Spleen (tissue), 11 donors: Measurements from ENCODE around the gene SNCAIP. TPM values are rescaled to one million over a fixed set of nuclear protein-coding genes. Genes with fewer than 3 reads are reported as not detected.

ENCODE experiments used
- DNase-seq: peaks from one replicate; pipeline ENCODE4 v3.0.0-alpha.2; 2020
- H3K27ac ChIP-seq, 8 donors: fragments of 200-600 bp; sonication (generic) in 7 of 8; 1 replicate in 4 of 8; 2 replicates in 4 of 8; pipeline versions ENCODE4 v1.5.0 to v1.8.0; 2016 to 2021; ENCODE audit warnings: inconsistent platforms in 4 of 8, mild to moderate bottlenecking in 4 of 8, moderate library complexity in 1 of 8
- H3K27me3 ChIP-seq, 7 donors: fragments of 200-600 bp; sonication (generic) in 6 of 7; replicated peaks in 1 of 7; 1 replicate in 4 of 7; 2 replicates in 3 of 7; pipeline versions ENCODE4 v1.5.0 to v1.8.0; 2016 to 2021; ENCODE audit warnings: inconsistent platforms in 3 of 7, mild to moderate bottlenecking in 1 of 7
- H3K36me3 ChIP-seq, 6 donors: fragments of 200-600 bp; sonication (generic) in 5 of 6; 1 replicate in 4 of 6; 2 replicates in 2 of 6; pipeline versions ENCODE4 v1.5.0 to v1.8.0; 2016 to 2021; ENCODE audit warnings: inconsistent platforms in 2 of 6
- H3K4me1 ChIP-seq, 6 donors: fragments of 200-600 bp; sonication (generic) in 5 of 6; 1 replicate in 3 of 6; 2 replicates in 3 of 6; pipeline versions ENCODE4 v1.5.0 to v1.8.0; 2016 to 2021; ENCODE audit warnings: inconsistent platforms in 3 of 6
- H3K4me3 ChIP-seq, 8 donors: fragments of 200-600 bp; sonication (generic) in 7 of 8; 1 replicate in 4 of 8; 2 replicates in 4 of 8; pipeline versions ENCODE4 v1.5.0 to v1.8.0; 2016 to 2021; ENCODE audit warnings: inconsistent platforms in 4 of 8, mild to moderate bottlenecking in 4 of 8, moderate library complexity in 2 of 8
- H3K9me3 ChIP-seq, 8 donors: fragments of 200-600 bp; sonication (generic) in 7 of 8; 1 replicate in 4 of 8; 2 replicates in 4 of 8; pipeline versions ENCODE4 v1.5.0 to v1.8.0; 2016 to 2021; ENCODE audit warnings: inconsistent platforms in 4 of 8
- POLR2A ChIP-seq, 3 donors: fragments of 450-650 bp; IDR thresholded peaks; one replicate each; pipeline ENCODE4 v1.5.1; 2017; ENCODE audit warnings: antibody characterized with exemption in 3 of 3, mild to moderate bottlenecking in 1 of 3
- POLR2AphosphoS5 ChIP-seq, 3 donors: sonication (generic); formaldehyde crosslinking; IDR thresholded peaks; one replicate each; pipeline ENCODE4 v1.5.1; 2017; ENCODE audit warnings: antibody characterized with exemption in 3 of 3
- WGBS, 5 donors: extraction: QIAGEN DNeasy Blood & Tissue Kit in 3 of 5; methylation state at CpG; one replicate each; pipeline versions ENCODE4 v1.1.5 to v1.1.7; 2013 to 2018; 5-methylcytosine and 5-hydroxymethylcytosine counted together
- intact Hi-C: fragments of 100-400 bp; cut with DNase I; formaldehyde crosslinking; loops from one replicate; pipeline ENCODE4 v1.15.0; 2023; ENCODE audit warnings: low total_unique reads
- polyA plus RNA-seq, 3 donors: library from polyadenylated mRNA; stranded (reverse); fragments of 200-250 nt; gene quantifications; one replicate each; pipeline ENCODE4 v1.2.1, GENCODE V29; 2013
- total RNA-seq, 7 donors: library from RNA; depleted of rRNA in 3 of 7; stranded (reverse); fragments of >200 nt in 3 of 7; fragmentation: NEBNext Ultra II Directional in 4 of 7; extraction: Animal tissue kit (Norgen Biotek cat#: 25700) in 4 of 7; gene quantifications; one replicate each; pipeline versions ENCODE4 v1.1.0 to v1.2.1, GENCODE V29; 2016 to 2021
- TF ChIP-seq, protein P1 (sequence below), 11 experiments: fragments of 200-600 bp in 7 of 11; fragments of 450-650 bp in 4 of 11; sonication (generic) in 4 of 11; IDR thresholded peaks in 8 of 11; conservative IDR thresholded peaks in 3 of 11; 1 replicate in 7 of 11; 2 replicates in 4 of 11; pipeline versions ENCODE4 v1.4.0 to v1.8.0; 2016 to 2021; ENCODE audit warnings: antibody characterized with exemption in 11 of 11, inconsistent platforms in 4 of 11, mild to moderate bottlenecking in 1 of 11
- donor health status: healthy with polysubstance abuse.
- donor health status: DM: no; HTN: no; CAD: no; lungs with moderate emphysema.
- donor health status: DM: no; HTN: no; CAD: no.
- donor health status: Bipolar disorder and iron deficiency.
- donor health status: healthy.
- donor health status: DM: no; HTN: no; CAD: no.
- donor health status: DM: yes; HTN: yes; CAD: no.

Gene SNCAIP
- total and polyA plus RNA-seq, 10 donors: 5.4 to 51.3 (median 17.8) TPM

GRCh38 chr5:122470365-122470764 is 158.3 kb downstream of the SNCAIP start:
- H3K4me1 ChIP-seq: no peaks in the 10 kb centered on the region
- WGBS, 5 donors: 51 to 74% (median 59%) methylated on average over 2 of the region's 2 CpGs
- no peak overlapping the region for H3K4me3 ChIP-seq
- TF ChIP-seq POLR2AphosphoS5 (IDR thresholded peaks at IDR 0.05) (no peak), POLR2A (IDR thresholded peaks at IDR 0.05) (no peak)
- TF ChIP-seq, protein P1, sequence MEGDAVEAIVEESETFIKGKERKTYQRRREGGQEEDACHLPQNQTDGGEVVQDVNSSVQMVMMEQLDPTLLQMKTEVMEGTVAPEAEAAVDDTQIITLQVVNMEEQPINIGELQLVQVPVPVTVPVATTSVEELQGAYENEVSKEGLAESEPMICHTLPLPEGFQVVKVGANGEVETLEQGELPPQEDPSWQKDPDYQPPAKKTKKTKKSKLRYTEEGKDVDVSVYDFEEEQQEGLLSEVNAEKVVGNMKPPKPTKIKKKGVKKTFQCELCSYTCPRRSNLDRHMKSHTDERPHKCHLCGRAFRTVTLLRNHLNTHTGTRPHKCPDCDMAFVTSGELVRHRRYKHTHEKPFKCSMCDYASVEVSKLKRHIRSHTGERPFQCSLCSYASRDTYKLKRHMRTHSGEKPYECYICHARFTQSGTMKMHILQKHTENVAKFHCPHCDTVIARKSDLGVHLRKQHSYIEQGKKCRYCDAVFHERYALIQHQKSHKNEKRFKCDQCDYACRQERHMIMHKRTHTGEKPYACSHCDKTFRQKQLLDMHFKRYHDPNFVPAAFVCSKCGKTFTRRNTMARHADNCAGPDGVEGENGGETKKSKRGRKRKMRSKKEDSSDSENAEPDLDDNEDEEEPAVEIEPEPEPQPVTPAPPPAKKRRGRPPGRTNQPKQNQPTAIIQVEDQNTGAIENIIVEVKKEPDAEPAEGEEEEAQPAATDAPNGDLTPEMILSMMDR (IDR thresholded peaks at IDR 0.05 in 8 of 11, conservative IDR thresholded peaks at IDR 0.05 in 3 of 11): no peak
- no peak for DNase-seq
- no peaks in the 10 kb centered on the region for H3K36me3 ChIP-seq
- intact Hi-C loops: no loop called here
- H3K9me3 ChIP-seq: no peaks in the 10 kb centered on the region
- H3K27me3 ChIP-seq: no peaks in the 10 kb centered on the region
- no peak overlapping the region for H3K27ac ChIP-seq

GRCh38 chr5:122471031-122471751 is 159.2 kb downstream of the SNCAIP start:
- no peaks in the 10 kb centered on the region for H3K27me3 ChIP-seq
- H3K27ac ChIP-seq: no peak overlapping the region
- no peaks in the 10 kb centered on the region for H3K4me1 ChIP-seq
- H3K36me3 ChIP-seq: no peaks in the 10 kb centered on the region
- TF ChIP-seq, protein P1 (IDR thresholded peaks at IDR 0.05 in 8 of 11, conservative IDR thresholded peaks at IDR 0.05 in 3 of 11): no peak
- TF ChIP-seq POLR2A (IDR thresholded peaks at IDR 0.05) (no peak), POLR2AphosphoS5 (IDR thresholded peaks at IDR 0.05) (no peak)
- 68 to 87% (median 77%) methylated on average over 9 of the region's 9 CpGs for WGBS, 5 donors
- DNase-seq: no peak
- H3K9me3 ChIP-seq: no peaks in the 10 kb centered on the region
- no peak overlapping the region for H3K4me3 ChIP-seq
- intact Hi-C loops: no loop called here

DNA sequence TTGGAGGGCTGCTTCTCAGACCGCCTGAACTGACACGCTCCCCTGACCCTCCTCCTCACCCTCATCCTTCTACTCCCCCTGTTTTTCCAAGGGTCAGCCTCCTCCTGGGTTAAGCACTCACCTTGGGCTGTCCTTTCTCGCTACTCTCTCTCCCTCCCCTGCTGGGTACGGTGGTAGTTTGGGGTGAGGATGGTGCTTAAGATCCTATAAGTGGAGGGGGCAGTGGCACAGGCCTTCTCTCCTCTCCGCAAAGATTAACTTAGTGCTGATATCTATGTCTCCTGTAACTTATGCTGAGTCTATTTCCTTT is 159.7 kb downstream of the SNCAIP start:
- no peaks in the 10 kb centered on the region for H3K4me1 ChIP-seq
- 71 to 82% (median 79%) methylated on average over 5 of the region's 5 CpGs for WGBS, 5 donors
- intact Hi-C loops: no loop called here

GRCh38 chr5:122473138-122473843 is 161.3 kb downstream of the SNCAIP start:
- DNase-seq: no peak
- intact Hi-C loops: no loop called here
- H3K4me3 ChIP-seq: no peak overlapping the region
- no peaks in the 10 kb centered on the region for H3K27me3 ChIP-seq
- no peaks in the 10 kb centered on the region for H3K9me3 ChIP-seq
- TF ChIP-seq, protein P1 (IDR thresholded peaks at IDR 0.05 in 8 of 11, conservative IDR thresholded peaks at IDR 0.05 in 3 of 11): no peak
- TF ChIP-seq POLR2AphosphoS5 (IDR thresholded peaks at IDR 0.05) (no peak), POLR2A (IDR thresholded peaks at IDR 0.05) (no peak)
- H3K4me1 ChIP-seq: no peaks in the 10 kb centered on the region
- WGBS, 5 donors: 77 to 88% (median 78%) methylated on average over 5 of the region's 5 CpGs
- no peaks in the 10 kb centered on the region for H3K36me3 ChIP-seq
- H3K27ac ChIP-seq: no peak overlapping the region

More for the DNA sequence above, 159.7 kb downstream of the SNCAIP start:
- no peaks in the 10 kb centered on the region for H3K9me3 ChIP-seq
- H3K27ac ChIP-seq: no peak overlapping the region
- H3K4me3 ChIP-seq: no peak overlapping the region
- H3K36me3 ChIP-seq: no peaks in the 10 kb centered on the region
- H3K27me3 ChIP-seq: no peaks in the 10 kb centered on the region
- no peak for DNase-seq
- no peak for TF ChIP-seq POLR2AphosphoS5 (IDR thresholded peaks at IDR 0.05)
- TF ChIP-seq POLR2A (IDR thresholded peaks at IDR 0.05): no peak
- TF ChIP-seq, protein P1 (IDR thresholded peaks at IDR 0.05 in 8 of 11, conservative IDR thresholded peaks at IDR 0.05 in 3 of 11): no peak
